ENCODE results near the gene ALG14. TPM values are rescaled to one million over a fixed set of nuclear protein-coding genes. Genes with fewer than 3 reads are reported as not detected.
"Not testable (repeated sequence)": the region's sequence is repeated elsewhere in the genome, so short reads cannot be mapped to it uniquely, and the experiment has no call there.

Gene ALG14
- total RNA-seq, 1 donor from 2014 or later, result 5.5 TPM

DNA sequence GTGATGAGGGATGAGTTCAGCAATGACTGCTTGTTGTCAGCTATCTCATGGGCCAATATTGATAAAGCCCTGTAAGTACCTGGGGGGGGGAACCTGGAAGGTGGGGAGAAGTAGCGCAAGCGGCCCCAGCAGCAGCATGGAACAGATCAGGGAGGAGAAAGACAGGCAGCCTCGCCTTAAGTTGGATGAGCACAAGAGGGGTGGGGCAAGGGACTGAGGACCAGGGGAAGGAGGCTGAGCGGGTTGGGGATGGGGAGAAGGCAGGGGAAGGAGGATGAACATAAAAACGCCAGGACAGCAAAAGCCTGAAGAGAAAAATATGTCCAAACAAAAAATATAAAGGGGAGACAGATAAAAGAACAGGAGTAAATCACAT lies 70.6 kb downstream of the ALG14 start:
- DNase-seq (ENCODE audit: extremely low spot score, unreplicated experiment), result no peak
- Mint-ChIP-seq H3K27me3 (ENCODE audit: unreplicated experiment) (no peaks in the 10 kb centered on the region), H3K4me3 (ENCODE audit: unreplicated experiment) (no peak overlapping the region), H3K9me3 (ENCODE audit: unreplicated experiment) (no peaks in the 10 kb centered on the region), H3K36me3 (ENCODE audit: unreplicated experiment) (no peaks in the 10 kb centered on the region), H3K27ac (ENCODE audit: unreplicated experiment) (peak overlapping the region; percentile 87), H3K4me1 (ENCODE audit: unreplicated experiment) (peaks cover 33% of the 10 kb centered on the region)
- TF ChIP-seq, protein P1, sequence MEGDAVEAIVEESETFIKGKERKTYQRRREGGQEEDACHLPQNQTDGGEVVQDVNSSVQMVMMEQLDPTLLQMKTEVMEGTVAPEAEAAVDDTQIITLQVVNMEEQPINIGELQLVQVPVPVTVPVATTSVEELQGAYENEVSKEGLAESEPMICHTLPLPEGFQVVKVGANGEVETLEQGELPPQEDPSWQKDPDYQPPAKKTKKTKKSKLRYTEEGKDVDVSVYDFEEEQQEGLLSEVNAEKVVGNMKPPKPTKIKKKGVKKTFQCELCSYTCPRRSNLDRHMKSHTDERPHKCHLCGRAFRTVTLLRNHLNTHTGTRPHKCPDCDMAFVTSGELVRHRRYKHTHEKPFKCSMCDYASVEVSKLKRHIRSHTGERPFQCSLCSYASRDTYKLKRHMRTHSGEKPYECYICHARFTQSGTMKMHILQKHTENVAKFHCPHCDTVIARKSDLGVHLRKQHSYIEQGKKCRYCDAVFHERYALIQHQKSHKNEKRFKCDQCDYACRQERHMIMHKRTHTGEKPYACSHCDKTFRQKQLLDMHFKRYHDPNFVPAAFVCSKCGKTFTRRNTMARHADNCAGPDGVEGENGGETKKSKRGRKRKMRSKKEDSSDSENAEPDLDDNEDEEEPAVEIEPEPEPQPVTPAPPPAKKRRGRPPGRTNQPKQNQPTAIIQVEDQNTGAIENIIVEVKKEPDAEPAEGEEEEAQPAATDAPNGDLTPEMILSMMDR (IDR thresholded peaks at IDR 0.05), result no peak

DNA sequence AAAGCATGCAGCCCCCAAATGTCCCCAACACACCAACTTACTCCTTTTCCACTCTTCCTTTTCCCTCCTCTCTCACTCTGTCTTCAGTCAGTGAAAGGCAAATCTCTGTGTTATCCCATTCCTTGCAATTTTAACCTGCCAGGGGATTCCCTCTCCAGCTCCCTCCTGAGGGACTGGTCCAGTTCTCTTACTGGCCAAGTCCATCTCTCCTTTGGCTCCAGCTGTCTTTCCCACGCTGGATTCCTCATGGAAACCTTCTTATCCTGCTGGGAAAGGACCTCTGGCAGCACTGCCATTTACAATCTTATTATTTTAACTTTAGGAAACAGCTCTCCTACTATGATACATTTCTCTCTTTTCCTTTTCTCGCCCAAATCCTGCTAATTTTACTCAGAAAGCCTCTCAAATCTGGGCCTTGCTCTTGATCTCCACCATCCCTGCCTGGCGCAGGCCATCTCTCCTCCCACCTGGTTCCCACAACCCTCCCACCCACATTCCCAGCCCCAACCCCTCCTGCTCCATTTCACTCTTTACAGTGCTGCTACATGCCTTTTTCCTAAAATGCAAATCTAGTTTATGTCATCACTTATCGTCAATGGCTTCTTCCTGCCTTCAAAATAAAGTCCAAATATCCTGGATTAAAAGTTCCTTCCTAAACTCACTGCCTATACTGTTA lies 73.2 kb downstream of the ALG14 start:
- Mint-ChIP-seq H3K9me3 (ENCODE audit: unreplicated experiment) (no peaks in the 10 kb centered on the region), H3K4me3 (ENCODE audit: unreplicated experiment) (no peak overlapping the region), H3K4me1 (ENCODE audit: unreplicated experiment) (peaks cover 38% of the 10 kb centered on the region), H3K27ac (ENCODE audit: unreplicated experiment) (no peak overlapping the region), H3K27me3 (ENCODE audit: unreplicated experiment) (no peaks in the 10 kb centered on the region), H3K36me3 (ENCODE audit: unreplicated experiment) (no peaks in the 10 kb centered on the region)
- TF ChIP-seq, protein P1 (IDR thresholded peaks at IDR 0.05), result no peak
- DNase-seq (ENCODE audit: extremely low spot score, unreplicated experiment), result no peak

DNA sequence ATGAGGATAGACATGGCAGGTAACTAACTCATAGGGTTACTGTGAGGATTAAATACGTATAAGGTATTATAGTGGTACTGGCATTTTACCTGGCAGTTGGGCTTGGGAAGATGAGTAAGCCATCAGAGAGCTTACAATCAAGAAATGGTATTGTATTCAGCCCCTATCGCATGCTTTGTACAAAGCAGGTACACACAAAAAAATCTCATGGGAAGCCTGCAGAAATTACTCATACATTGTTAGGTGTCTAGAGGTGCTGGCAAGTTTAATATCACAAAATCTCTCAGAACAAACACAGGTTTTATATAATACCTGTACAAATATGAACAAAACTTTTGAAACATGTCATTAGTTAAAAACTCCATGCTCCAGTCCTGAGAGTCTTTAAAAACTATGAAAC lies 74.0 kb downstream of the ALG14 start:
- TF ChIP-seq, protein P1 (IDR thresholded peaks at IDR 0.05), result no peak
- Mint-ChIP-seq H3K4me3 (ENCODE audit: unreplicated experiment) (no peak overlapping the region), H3K4me1 (ENCODE audit: unreplicated experiment) (peaks cover 42% of the 10 kb centered on the region), H3K27me3 (ENCODE audit: unreplicated experiment) (no peaks in the 10 kb centered on the region), H3K9me3 (ENCODE audit: unreplicated experiment) (no peaks in the 10 kb centered on the region), H3K27ac (ENCODE audit: unreplicated experiment) (no peak overlapping the region), H3K36me3 (ENCODE audit: unreplicated experiment) (no peaks in the 10 kb centered on the region)
- no peak for DNase-seq (ENCODE audit: extremely low spot score, unreplicated experiment)

DNA sequence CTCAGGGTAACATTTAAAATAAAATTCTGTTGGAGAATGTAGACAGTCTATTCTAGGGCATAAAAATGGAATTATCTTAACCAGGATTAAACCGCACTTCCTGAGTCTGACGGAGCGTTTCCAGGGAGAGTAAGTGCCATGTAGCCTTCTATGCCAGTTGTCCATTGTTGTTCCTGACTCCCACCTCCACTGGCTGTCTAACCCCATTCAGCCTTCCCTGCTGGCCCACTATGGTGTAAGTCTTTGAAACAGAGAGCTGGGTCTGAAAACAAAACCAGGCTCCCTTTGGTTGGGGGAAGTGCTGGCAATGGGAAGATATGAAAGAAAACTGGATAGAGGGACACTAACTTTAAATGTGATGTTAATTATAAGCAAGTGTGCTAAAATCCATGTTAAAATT lies 74.6 kb downstream of the ALG14 start:
- H3K4me3 Mint-ChIP-seq (ENCODE audit: unreplicated experiment), result no peak overlapping the region
- H3K27me3 Mint-ChIP-seq (ENCODE audit: unreplicated experiment), result no peaks in the 10 kb centered on the region
- no peak overlapping the region for H3K27ac Mint-ChIP-seq (ENCODE audit: unreplicated experiment)
- TF ChIP-seq, protein P1 (IDR thresholded peaks at IDR 0.05), result no peak
- DNase-seq (ENCODE audit: extremely low spot score, unreplicated experiment), result no peak
- H3K4me1 Mint-ChIP-seq (ENCODE audit: unreplicated experiment), result peaks cover 38% of the 10 kb centered on the region
- H3K36me3 Mint-ChIP-seq (ENCODE audit: unreplicated experiment), result no peaks in the 10 kb centered on the region
- no peaks in the 10 kb centered on the region for H3K9me3 Mint-ChIP-seq (ENCODE audit: unreplicated experiment)

GRCh38 chr1:94995536-94995935 lies 77.2 kb downstream of the ALG14 start:
- not testable (repeated sequence) for DNase-seq (ENCODE audit: extremely low spot score, unreplicated experiment)
- H3K27ac Mint-ChIP-seq (ENCODE audit: unreplicated experiment), result peak overlapping the region; percentile 25

More at GRCh38 chr1:94995536-94995935, 77.2 kb downstream of the ALG14 start:
- not testable (repeated sequence) for H3K4me3 Mint-ChIP-seq (ENCODE audit: unreplicated experiment); H3K9me3 Mint-ChIP-seq (ENCODE audit: unreplicated experiment); H3K36me3 Mint-ChIP-seq (ENCODE audit: unreplicated experiment); H3K27me3 Mint-ChIP-seq (ENCODE audit: unreplicated experiment)
- H3K4me1 Mint-ChIP-seq (ENCODE audit: unreplicated experiment), result peaks cover 22% of the 10 kb centered on the region
